PC-9 (cell line): ENCODE measurements around the gene AP3B1. TPM values are rescaled to one million over a fixed set of nuclear protein-coding genes. Genes with fewer than 3 reads are reported as not detected.

Experiments
- BruUV-seq: library from RNA; stranded (reverse); fragments of 400-500 nt; replicated peaks from 2 replicates; lab custom pipeline; 2021; lab: Mats Ljungman, UMichigan
- CTCF ChIA-PET: fragments of 300-600 bp; sonication (Branson Sonifier 250); formaldehyde crosslinking; loops from one replicate; lab custom pipeline; 2022; ENCODE audit warnings: antibody characterized with exemption; lab: Charles Lee
- POLR2A ChIA-PET: fragments of 300-600 bp; sonication (Branson Sonifier 250); formaldehyde crosslinking; loops from one replicate; lab custom pipeline; 2022; ENCODE audit warnings: antibody characterized with exemption; ENCODE audit not compliant: unreplicated experiment; lab: Charles Lee
- DNase-seq, 2 experiments: peaks; one replicate each; pipeline versions ENCODE4 v3.0.0 to v3.0.0-alpha.2; 2015 to 2022; ENCODE audit warnings: mixed read lengths in 1 of 2
- H2AFZ ChIP-seq: fragments of 200-600 bp; sonication (generic); 2 replicates; pipeline ENCODE4 v1.8.1; 2017; ENCODE audit warnings: antibody characterized with exemption
- H3F3A ChIP-seq: fragments of 200-600 bp; sonication (generic); 2 replicates; pipeline ENCODE4 v1.8.1; 2017; ENCODE audit warnings: antibody characterized with exemption, mild to moderate bottlenecking, low read depth; ENCODE audit not compliant: insufficient read depth
- H3K27ac ChIP-seq: fragments of 200-600 bp; sonication (generic); 2 replicates; pipeline ENCODE4 v1.6.1; 2016; ENCODE audit warnings: mixed run types
- H3K27me3 ChIP-seq: fragments of 200-600 bp; sonication (generic); 2 replicates; pipeline ENCODE4 v1.6.1; 2016; ENCODE audit warnings: low read depth, mixed run types; ENCODE audit not compliant: insufficient read depth
- H3K36me3 ChIP-seq: fragments of 200-600 bp; sonication (generic); 2 replicates; pipeline ENCODE4 v1.6.1; 2016; ENCODE audit warnings: low read depth, mixed run types
- H3K4me1 ChIP-seq: fragments of 200-600 bp; sonication (generic); replicated peaks from 2 replicates; pipeline ENCODE4 v1.6.1; 2016; ENCODE audit warnings: mixed run types; ENCODE audit not compliant: insufficient read depth
- H3K4me2 ChIP-seq: fragments of 200-600 bp; sonication (generic); 2 replicates; pipeline ENCODE4 v1.6.1; 2017; ENCODE audit warnings: mixed run types
- H3K4me3 ChIP-seq: fragments of 200-600 bp; sonication (generic); 2 replicates; pipeline ENCODE4 v1.6.1; 2016; ENCODE audit warnings: mixed run types
- H3K79me2 ChIP-seq: fragments of 200-600 bp; sonication (generic); 2 replicates; pipeline ENCODE4 v1.6.1; 2017; ENCODE audit warnings: low read depth, mixed run types
- H3K9me2 ChIP-seq: fragments of 200-600 bp; sonication (generic); 2 replicates; pipeline ENCODE4 v1.8.1; 2017; ENCODE audit warnings: mild to moderate bottlenecking; ENCODE audit not compliant: insufficient read depth
- H3K9me3 ChIP-seq: fragments of 200-600 bp; sonication (generic); 2 replicates; pipeline ENCODE4 v1.8.1; 2016; ENCODE audit warnings: low read depth; ENCODE audit not compliant: insufficient read depth
- H4K20me1 ChIP-seq: fragments of 200-600 bp; sonication (generic); 2 replicates; pipeline ENCODE4 v1.8.1; 2017; ENCODE audit not compliant: insufficient read depth
- CTCF ChIP-seq: fragments of 200-600 bp; sonication (generic); conservative IDR thresholded peaks from 2 replicates; pipeline ENCODE4 v1.6.1; 2017; ENCODE audit warnings: mixed run types, antibody characterized with exemption, mild to moderate bottlenecking, moderate library complexity
- EZH2 ChIP-seq: fragments of 200-600 bp; sonication (generic); IDR thresholded peaks from 2 replicates; pipeline ENCODE4 v1.8.0; 2017; ENCODE audit warnings: antibody characterized with exemption, low read depth
- intact Hi-C: fragments of 100-400 bp; cut with micrococcal nuclease; formaldehyde crosslinking; loops from one replicate; pipeline ENCODE4 v1.10.0; 2022; ENCODE audit not compliant: unreplicated experiment
- total RNA-seq: library from RNA; stranded (reverse); gene quantifications from 2 replicates; pipeline ENCODE4 v1.2.3, GENCODE V29; 2021

Gene AP3B1
- total RNA-seq, 1 experiment from 2014 or later: 44.0 TPM

GRCh38 chr5:78288246-78288645 is 6.3 kb downstream of the AP3B1 start:
- no peak for DNase-seq
- Histone ChIP-seq H3K4me3 (no peak overlapping the region), H3K36me3 (peaks cover 5% of the 10 kb centered on the region), H3K4me1 (peaks cover under 1% of the 10 kb centered on the region; the same call in 1 of the 2 replicates), H2AFZ (no peak overlapping the region), H3K4me2 (no peak overlapping the region), H3K79me2 (peaks cover 77% of the 10 kb centered on the region), H3K9me3 (no peaks in the 10 kb centered on the region), H3K27ac (no peak overlapping the region), H3K27me3 (no peaks in the 10 kb centered on the region), H3K9me2 (no peaks in the 10 kb centered on the region; the same call in 1 of the 2 replicates), H3F3A (no peaks in the 10 kb centered on the region), H4K20me1 (peaks cover 16% of the 10 kb centered on the region)
- no TSS peak for BruUV-seq
- intact Hi-C loops: no loop called here
- ChIA-PET POLR2A (no interaction called here), CTCF (interaction anchor here (0.6 kb wide), 1 partner anchor 250 kb away, joined by 9 read pairs; no protein-coding TSS in a partner anchor)
- TF ChIP-seq EZH2: no peak
- TF ChIP-seq CTCF: no peak

- H3K79me2 ChIP-seq: peaks cover 77% of the 10 kb centered on the region
- intact Hi-C loops: no loop called here
- H2AFZ ChIP-seq: no peak overlapping the region
- H3K9me2 ChIP-seq: no peaks in the 10 kb centered on the region; the same call in 1 of the 2 replicates
- no peak for TF ChIP-seq CTCF
- no peak for TF ChIP-seq EZH2
- no peak overlapping the region for H3K27ac ChIP-seq
- ChIA-PET POLR2A (no interaction called here), CTCF (no interaction called here)
- H3K4me3 ChIP-seq: no peak overlapping the region
- no TSS peak for BruUV-seq
- peaks cover 5% of the 10 kb centered on the region for H3K36me3 ChIP-seq
- no peaks in the 10 kb centered on the region for H3K9me3 ChIP-seq
- H3F3A ChIP-seq: no peaks in the 10 kb centered on the region
- 0 out of 2 replicates have a peak overlapping the region, but pooled peaks have one; percentile 6 for H3K4me2 ChIP-seq
- peaks cover 19% of the 10 kb centered on the region for H4K20me1 ChIP-seq
- no peaks in the 10 kb centered on the region for H3K4me1 ChIP-seq
- DNase-seq: peak in 1 of 2 experiments; percentile 1
- H3K27me3 ChIP-seq: no peaks in the 10 kb centered on the region
Observed at GRCh38 chr5:78287833-78288232, 6.7 kb downstream of the AP3B1 start.

GRCh38 chr5:78287169-78287568 is 7.3 kb downstream of the AP3B1 start:
- H3K9me3 ChIP-seq: no peaks in the 10 kb centered on the region
- DNase-seq: no peak
- no TSS peak for BruUV-seq
- H3K27ac ChIP-seq: no peak overlapping the region
- TF ChIP-seq CTCF (no peak), EZH2 (no peak)
- peaks cover 74% of the 10 kb centered on the region for H3K79me2 ChIP-seq
- no peaks in the 10 kb centered on the region; the same call in 1 of the 2 replicates for H3K9me2 ChIP-seq
- peaks cover 20% of the 10 kb centered on the region for H4K20me1 ChIP-seq
- ChIA-PET CTCF (no interaction called here), POLR2A (no interaction called here)
- H3K36me3 ChIP-seq: peaks cover 5% of the 10 kb centered on the region
- H2AFZ ChIP-seq: no peak overlapping the region
- H3K27me3 ChIP-seq: no peaks in the 10 kb centered on the region
- intact Hi-C loops: no loop called here
- H3K4me3 ChIP-seq: no peak overlapping the region
- no peaks in the 10 kb centered on the region for H3K4me1 ChIP-seq
- no peak overlapping the region for H3K4me2 ChIP-seq
- no peaks in the 10 kb centered on the region for H3F3A ChIP-seq
